Vagina (tissue), 2 donors: ENCODE results near the gene GLT1D1. TPM values are rescaled to one million over a fixed set of nuclear protein-coding genes. Genes with fewer than 3 reads are reported as not detected.
"Not testable (repeated sequence)": the region's sequence is repeated elsewhere in the genome, so short reads cannot be mapped to it uniquely, and the experiment has no call there.

Experiments
- DNase-seq, 2 donors: peaks; one replicate each; pipeline ENCODE4 v3.0.0-alpha.2; 2017; ENCODE audit errors: extremely low spot score in 2 of 2
- H3K27ac ChIP-seq: fragments of 200-600 bp; sonication (generic); one replicate; pipeline ENCODE4 v1.5.1; 2019
- H3K27me3 ChIP-seq: fragments of 200-600 bp; sonication (generic); one replicate; pipeline ENCODE4 v1.5.1; 2019
- H3K36me3 ChIP-seq, 2 donors: fragments of 200-600 bp; sonication (generic); one replicate each; pipeline ENCODE4 v1.5.1; 2017 to 2019
- H3K4me1 ChIP-seq: fragments of 200-600 bp; sonication (generic); one replicate; pipeline ENCODE4 v1.5.1; 2019
- H3K4me3 ChIP-seq, 2 donors: fragments of 200-600 bp; sonication (generic); 1 replicate in 1 of 2; 2 replicates in 1 of 2; pipeline ENCODE4 v1.5.1; 2016 to 2019
- H3K9me3 ChIP-seq: fragments of 200-600 bp; sonication (generic); one replicate; pipeline ENCODE4 v1.5.1; 2019
- CTCF ChIP-seq, 3 experiments: fragments of 450-650 bp in 2 of 3; fragments of 200-600 bp in 1 of 3; sonication (generic) in 1 of 3; IDR thresholded peaks; one replicate each; pipeline ENCODE4 v1.5.1; 2017 to 2019; ENCODE audit warnings: antibody characterized with exemption in 3 of 3, mild to moderate bottlenecking in 2 of 3, moderate library complexity in 2 of 3
- POLR2A ChIP-seq, 2 donors: fragments of 450-650 bp; IDR thresholded peaks; one replicate each; pipeline ENCODE4 v1.6.1; 2017; ENCODE audit warnings: antibody characterized with exemption in 2 of 2, mild to moderate bottlenecking in 2 of 2, moderate library complexity in 2 of 2
- POLR2AphosphoS5 ChIP-seq, 2 donors: sonication (generic); formaldehyde crosslinking; IDR thresholded peaks; one replicate each; pipeline ENCODE4 v1.9.0; 2017; ENCODE audit warnings: antibody characterized with exemption in 2 of 2, mild to moderate bottlenecking in 2 of 2, low read depth in 1 of 2; ENCODE audit not compliant: insufficient read depth in 1 of 2
- intact Hi-C: fragments of 100-400 bp; cut with DNase I; formaldehyde crosslinking; loops from one replicate; pipeline ENCODE4 v1.15.1; 2023
- total RNA-seq: library from RNA; depleted of rRNA; stranded (reverse); fragments of >200 nt; gene quantifications from one replicate; pipeline ENCODE4 v1.2.3, GENCODE V29; 2016

Gene GLT1D1
- total RNA-seq, 1 donor from 2014 or later: 0.74 TPM

GRCh38 chr12:128840862-128841468 lies 12.3 kb upstream of the GLT1D1 start:
- Histone ChIP-seq H3K4me1 (no peaks in the 10 kb centered on the region), H3K27ac (no peak overlapping the region), H3K9me3 (no peaks in the 10 kb centered on the region), H3K36me3 (no peaks in the 10 kb centered on the region), H3K27me3 (no peaks in the 10 kb centered on the region), H3K4me3 (no peak overlapping the region)
- DNase-seq: no peak
- intact Hi-C loops: no loop called here
- TF ChIP-seq CTCF (IDR thresholded peaks at IDR 0.05) (no peak), POLR2A (IDR thresholded peaks at IDR 0.05) (no peak), POLR2AphosphoS5 (IDR thresholded peaks at IDR 0.05; ENCODE audit: insufficient read depth in 1 of 2, low read depth in 1 of 2) (no peak)

DNA sequence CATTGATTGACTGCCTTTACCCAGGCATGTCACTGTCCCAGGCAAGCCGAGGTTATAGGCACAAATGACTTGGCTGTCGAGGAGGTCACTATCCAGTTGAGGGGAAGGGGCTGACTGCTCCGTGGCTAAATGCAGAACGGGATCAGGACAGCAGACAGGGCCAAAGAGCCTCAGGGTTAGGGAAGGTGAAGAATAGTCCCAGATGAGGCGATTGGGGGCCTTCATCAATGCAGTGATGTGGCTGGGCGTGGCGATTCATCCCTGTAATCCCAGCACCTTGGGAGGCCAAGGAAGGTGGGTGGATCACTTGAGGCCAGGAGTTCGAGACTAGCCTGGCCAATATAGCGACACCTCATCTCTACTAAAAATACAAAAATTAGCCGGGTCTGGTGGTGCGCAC lies 10.7 kb upstream of the GLT1D1 start:
- Histone ChIP-seq H3K27me3 (no peaks in the 10 kb centered on the region), H3K36me3 (no peaks in the 10 kb centered on the region), H3K9me3 (no peaks in the 10 kb centered on the region), H3K4me3 (no peak overlapping the region), H3K4me1 (no peaks in the 10 kb centered on the region), H3K27ac (no peak overlapping the region)
- TF ChIP-seq POLR2AphosphoS5 (IDR thresholded peaks at IDR 0.05; ENCODE audit: insufficient read depth in 1 of 2, low read depth in 1 of 2) (no peak), CTCF (IDR thresholded peaks at IDR 0.05) (no peak)
- no peak for DNase-seq
- intact Hi-C loops: no loop called here

DNA sequence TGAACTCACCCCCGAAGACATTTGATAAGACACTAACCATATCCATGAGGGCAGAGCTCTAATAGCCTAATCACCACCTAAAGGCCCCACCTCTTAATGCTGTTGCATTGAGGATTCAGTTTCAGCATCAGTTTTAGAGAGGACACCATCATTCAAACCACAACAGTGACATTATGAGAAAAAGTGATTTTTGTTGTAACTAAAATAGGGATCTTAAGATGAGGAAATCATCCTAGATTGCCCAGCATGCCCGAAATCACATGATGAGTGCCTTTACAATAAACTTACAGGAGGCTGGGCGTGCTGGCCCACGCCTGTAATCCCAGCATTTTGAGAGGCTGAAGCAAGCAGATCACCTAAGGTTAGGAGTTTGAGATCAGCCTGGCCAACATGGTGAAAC lies 9.7 kb upstream of the GLT1D1 start:
- intact Hi-C loops: no loop called here
- TF ChIP-seq POLR2A (IDR thresholded peaks at IDR 0.05) (no peak), POLR2AphosphoS5 (IDR thresholded peaks at IDR 0.05; ENCODE audit: insufficient read depth in 1 of 2, low read depth in 1 of 2) (no peak), CTCF (IDR thresholded peaks at IDR 0.05) (no peak)
- Histone ChIP-seq H3K27me3 (no peaks in the 10 kb centered on the region), H3K36me3 (no peaks in the 10 kb centered on the region), H3K4me1 (no peaks in the 10 kb centered on the region), H3K9me3 (no peaks in the 10 kb centered on the region), H3K4me3 (no peak overlapping the region), H3K27ac (no peak overlapping the region)
- no peak for DNase-seq

DNA sequence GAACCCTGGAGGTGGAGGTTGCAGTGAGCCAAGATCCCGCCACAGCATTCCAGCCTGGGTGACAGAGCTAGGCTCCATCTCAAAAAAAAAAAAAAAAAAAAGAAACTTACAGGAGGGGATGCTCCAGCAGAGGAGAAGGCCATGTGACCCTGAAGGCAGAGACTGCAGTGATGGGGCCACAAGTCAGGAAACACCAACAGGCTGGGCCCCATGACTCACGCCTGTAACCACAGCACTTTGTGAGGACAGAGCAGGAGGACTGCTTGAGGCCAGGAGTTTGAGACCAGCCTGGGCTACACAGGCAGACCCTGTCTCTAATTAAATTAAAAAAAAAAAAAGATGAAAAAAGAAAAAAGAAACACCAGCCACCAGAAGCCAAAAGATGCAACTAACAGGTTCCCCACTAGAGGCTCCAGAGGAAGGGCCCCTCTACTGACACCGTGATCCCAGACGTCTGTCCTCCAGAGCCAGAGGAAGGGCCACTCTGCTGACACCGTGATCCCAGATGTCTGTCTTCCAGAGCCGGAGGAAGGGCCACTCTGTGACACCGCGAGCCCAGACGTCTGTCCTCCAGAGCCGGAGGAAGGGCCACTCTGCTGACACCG lies 9.1 kb upstream of the GLT1D1 start:
- H3K36me3 ChIP-seq: no peaks in the 10 kb centered on the region
- no peaks in the 10 kb centered on the region for H3K4me1 ChIP-seq
- intact Hi-C loops: no loop called here
- no peak overlapping the region for H3K27ac ChIP-seq
- TF ChIP-seq POLR2A (IDR thresholded peaks at IDR 0.05) (no peak), POLR2AphosphoS5 (IDR thresholded peaks at IDR 0.05; ENCODE audit: insufficient read depth in 1 of 2, low read depth in 1 of 2) (no peak), CTCF (IDR thresholded peaks at IDR 0.05) (no peak)
- no peaks in the 10 kb centered on the region for H3K27me3 ChIP-seq
- H3K4me3 ChIP-seq: no peak overlapping the region
- no peak for DNase-seq
- no peaks in the 10 kb centered on the region for H3K9me3 ChIP-seq

- DNase-seq, H3K36me3 ChIP-seq, H3K27ac ChIP-seq, H3K4me1 ChIP-seq, H3K9me3 ChIP-seq, H3K4me3 ChIP-seq, intact Hi-C loops, H3K27me3 ChIP-seq: not testable (repeated sequence)
These were observed 6.6 kb upstream of the GLT1D1 start for GRCh38 chr12:128846671-128847070.
